Pancreas (tissue), 10 donors: ENCODE measurements around the gene STMN1. TPM values are rescaled to one million over a fixed set of nuclear protein-coding genes. Genes with fewer than 3 reads are reported as not detected.
A peak's percentile ranks its signal among the peaks of the same experiment; 100 is the strongest.

Experiments used
- ATAC-seq, 4 donors: fragments of 200-7000 bp; cut with Tn5 transposase; one replicate each; pipeline versions ENCODE4 v1.8.0 to v1.9.1; 2020; ENCODE audit warnings: mild to moderate bottlenecking in 4 of 4, moderate library complexity in 4 of 4
- DNase-seq, 6 donors: peaks; one replicate each; pipeline ENCODE4 v3.0.0-alpha.2; 2020
- FAIRE-seq: peaks from 2 replicates; lab custom pipeline; 2012; peaks lifted over from hg19 to GRCh38; lab: Jason Lieb, UNC
- H3K27ac ChIP-seq, 4 donors: fragments of 200-600 bp; sonication (generic); 1 replicate in 3 of 4; 2 replicates in 1 of 4; pipeline versions ENCODE4 v1.5.0 to v1.8.0; 2020
- H3K27me3 ChIP-seq, 4 donors: fragments of 200-600 bp; one replicate each; pipeline ENCODE4 v1.8.0; 2021
- H3K36me3 ChIP-seq, 3 donors: fragments of 200-600 bp; sonication (generic) in 1 of 3; one replicate each; pipeline versions ENCODE4 v1.5.0 to v1.8.0; 2020 to 2021
- H3K4me1 ChIP-seq, 3 donors: fragments of 200-600 bp; one replicate each; pipeline ENCODE4 v1.8.0; 2021
- H3K4me3 ChIP-seq, 4 donors: fragments of 200-600 bp; sonication (generic) in 2 of 4; one replicate each; pipeline versions ENCODE4 v1.5.0 to v1.8.0; 2020 to 2021
- H3K9me3 ChIP-seq, 4 donors: fragments of 200-600 bp; one replicate each; pipeline ENCODE4 v1.8.0; 2021
- CTCF ChIP-seq, 4 donors: fragments of 200-600 bp; sonication (generic) in 3 of 4; IDR thresholded peaks; one replicate each; pipeline versions ENCODE4 v1.5.0 to v1.8.0; 2021; ENCODE audit warnings: antibody characterized with exemption in 4 of 4
- WGBS, 2 donors: extraction: QIAGEN DNeasy Blood & Tissue Kit; methylation state at CpG; one replicate each; pipeline ENCODE4 v1.1.7; 2013; 5-methylcytosine and 5-hydroxymethylcytosine counted together
- intact Hi-C, 3 donors: fragments of 100-400 bp; cut with DNase I; formaldehyde crosslinking; loops; one replicate each; pipeline versions ENCODE4 v1.11.1 to v1.14.2; 2022
- polyA plus RNA-seq, 2 donors: library from polyadenylated mRNA; stranded (reverse); fragments of 200-250 nt; gene quantifications; one replicate each; pipeline ENCODE4 v1.2.3, GENCODE V29; 2013
- total RNA-seq, 6 donors: library from RNA; stranded (reverse); fragmentation: NEBNext Ultra II Directional in 4 of 6; extraction: Animal tissue kit (Norgen Biotek cat#: 25700) in 4 of 6; gene quantifications; one replicate each; pipeline versions ENCODE4 v1.2.1 to v1.2.4, GENCODE V29; 2021 to 2023
- donor health status: healthy with polysubstance abuse.
- donor health status: DM: no; HTN: no; CAD: no; lungs with moderate emphysema.
- donor health status: DM: no; HTN: no; CAD: no.
- donor health status: control.
- donor health status: control.
- donor health status: Bipolar disorder and iron deficiency.
- donor health status: DM: yes; HTN: yes; CAD: no.
- donor health status: DM: no; HTN: no; CAD: no.
- donor health status: DM: no; HTN: no; CAD: no.
- donor health status: DM: yes; HTN: yes; CAD: no.

STMN1 gene
- total and polyA plus RNA-seq, 8 donors, result 3.3 to 58.0 (median 14.0) TPM

DNA sequence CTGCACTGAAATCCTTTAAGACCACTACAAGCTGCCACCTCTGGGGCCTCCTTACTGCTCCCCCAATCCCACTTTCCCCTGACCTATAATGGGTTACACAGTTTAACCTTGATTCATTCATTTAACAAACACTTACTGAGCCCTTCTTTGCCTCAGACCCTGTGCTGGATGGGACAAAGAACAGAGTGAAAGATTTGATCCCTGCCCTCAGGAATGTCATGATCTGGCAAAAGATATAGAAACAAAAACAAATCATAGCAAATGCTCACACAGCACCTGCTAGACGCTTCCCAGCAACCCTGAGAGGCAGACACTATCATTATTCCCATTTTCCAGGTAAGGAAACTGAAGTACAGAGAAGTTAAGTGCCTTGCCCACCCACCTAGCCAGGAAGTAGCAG, 39.9 kb downstream of the STMN1 start:
- FAIRE-seq, result no peak
- 21 to 35% methylated on average over 1 of the region's 1 CpG for WGBS, 2 donors
- Histone ChIP-seq H3K27ac (peak overlapping the region; percentile 46 to 87 (median 84)), H3K27me3 (no peaks in the 10 kb centered on the region), H3K4me3 (no peak overlapping the region), H3K36me3 (no peaks in the 10 kb centered on the region), H3K4me1 (peaks cover 30 to 44% (median 31%) of the 10 kb centered on the region in 3 donors), H3K9me3 (no peaks in the 10 kb centered on the region)
- no peak for TF ChIP-seq CTCF (IDR thresholded peaks at IDR 0.05)
- DNase-seq, result no peak
- intact Hi-C loops, result no loop called here
- ATAC-seq, result no peak

- ATAC-seq (no peak), DNase-seq (no peak), FAIRE-seq (no peak)
- WGBS, 2 donors, result 92 to 97% methylated on average over 3 of the region's 3 CpGs
- H3K4me1 ChIP-seq, result peaks cover 20 to 32% (median 21%) of the 10 kb centered on the region in 3 donors
- no peak overlapping the region for H3K4me3 ChIP-seq
- intact Hi-C loops, result no loop called here
- no peaks in the 10 kb centered on the region for H3K27me3 ChIP-seq
- no peaks in the 10 kb centered on the region for H3K36me3 ChIP-seq
- no peak for TF ChIP-seq CTCF (IDR thresholded peaks at IDR 0.05)
- no peaks in the 10 kb centered on the region for H3K9me3 ChIP-seq
- H3K27ac ChIP-seq, result no peak overlapping the region
Measured at GRCh38 chr1:25864434-25864833, 41.8 kb downstream of the STMN1 start.

GRCh38 chr1:25863486-25864262, 42.5 kb downstream of the STMN1 start:
- H3K27ac ChIP-seq, result no peak overlapping the region
- intact Hi-C loops, result no loop called here

DNA sequence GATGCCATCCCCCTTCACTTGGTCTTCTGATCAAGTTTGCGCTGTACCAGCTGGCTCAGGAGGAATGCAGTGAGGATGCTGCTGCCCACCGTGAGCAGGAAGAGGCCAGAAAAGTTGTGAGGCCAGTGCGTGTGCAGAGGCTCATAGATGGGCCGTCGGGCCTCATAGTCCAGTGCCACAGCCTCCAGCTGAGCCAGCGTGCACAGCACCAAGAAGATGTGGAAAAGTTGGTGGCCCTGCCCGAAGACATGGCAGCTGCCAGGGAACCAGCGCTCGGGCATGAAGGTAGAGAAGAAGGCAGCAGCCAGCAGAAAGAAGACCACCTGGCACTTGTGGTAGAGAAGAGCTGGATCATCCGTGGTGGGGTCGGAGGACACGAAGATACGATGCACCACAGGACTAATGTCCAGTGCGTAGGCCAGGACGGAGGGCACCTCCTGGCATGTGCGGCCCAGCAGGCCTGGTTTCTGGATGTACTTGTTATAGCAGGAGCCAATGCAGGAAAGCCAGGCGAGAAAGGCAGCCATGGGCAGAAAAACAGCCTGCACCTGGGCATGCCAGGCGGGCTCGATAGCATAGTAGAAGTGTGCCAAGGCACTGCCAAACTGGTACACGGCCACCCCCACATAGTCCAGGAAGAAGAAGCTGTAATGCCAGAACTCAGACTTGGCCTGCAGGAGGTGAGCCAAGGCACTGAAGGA, 43.3 kb downstream of the STMN1 start:
- no peaks in the 10 kb centered on the region for H3K9me3 ChIP-seq
- H3K4me1 ChIP-seq, result peaks cover 14 to 26% (median 15%) of the 10 kb centered on the region in 3 donors
- no peaks in the 10 kb centered on the region for H3K36me3 ChIP-seq
- intact Hi-C loops, result no loop called here
- H3K27ac ChIP-seq, result no peak overlapping the region
- 81 to 87% methylated on average over 20 of the region's 20 CpGs for WGBS, 2 donors
- ATAC-seq, result no peak
- FAIRE-seq, result no peak
- DNase-seq, result no peak
- H3K4me3 ChIP-seq, result no peak overlapping the region
- no peak for TF ChIP-seq CTCF (IDR thresholded peaks at IDR 0.05)
- no peaks in the 10 kb centered on the region for H3K27me3 ChIP-seq

More at GRCh38 chr1:25863486-25864262, 42.5 kb downstream of the STMN1 start:
- FAIRE-seq (no peak), ATAC-seq (no peak), DNase-seq (no peak)
- TF ChIP-seq CTCF (IDR thresholded peaks at IDR 0.05), result no peak
- no peaks in the 10 kb centered on the region for H3K27me3 ChIP-seq
- peaks cover 20 to 32% (median 22%) of the 10 kb centered on the region in 3 donors for H3K4me1 ChIP-seq
- 91 to 94% methylated on average over 25 of the region's 25 CpGs for WGBS, 2 donors
- H3K36me3 ChIP-seq, result no peaks in the 10 kb centered on the region
- no peak overlapping the region for H3K4me3 ChIP-seq
- no peaks in the 10 kb centered on the region for H3K9me3 ChIP-seq
